Measurements from ENCODE around the gene NKD1. TPM values are rescaled to one million over a fixed set of nuclear protein-coding genes. Genes with fewer than 3 reads are reported as not detected.

NKD1 gene
- total and polyA plus RNA-seq, 2 of the 8 experiments (the other 6 are each of a cell fraction or from before 2014, with no cell fraction given), result 0.70 to 4.5 TPM

DNA sequence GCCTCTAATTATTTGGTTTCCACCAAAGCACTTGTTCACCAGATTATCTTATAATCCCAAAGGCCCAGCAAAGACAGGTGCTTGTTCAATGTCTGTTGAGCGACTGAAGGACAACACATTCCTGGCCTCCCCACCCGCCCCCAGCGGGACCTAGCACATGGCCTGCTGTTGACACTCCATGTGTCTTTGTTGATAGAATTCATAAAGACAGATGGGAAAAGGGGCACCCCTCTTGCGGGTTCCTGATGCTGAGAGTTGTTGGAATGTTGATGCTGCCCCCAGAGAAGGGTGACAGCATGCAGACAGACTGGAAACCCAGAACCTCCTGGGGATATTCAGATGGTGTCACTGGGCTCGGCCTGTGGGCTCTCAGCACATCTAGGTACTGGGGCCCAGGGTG is 96.0 kb downstream of the NKD1 start:
- Histone ChIP-seq H3K79me2 (ENCODE audit: control insufficient read depth in 1 of 2, insufficient read depth in 2 of 2, low read length in 2 of 2) (no peaks in the 10 kb centered on the region), H2BK5ac (ENCODE audit: low read depth, low read length) (no peak overlapping the region), H2BK120ac (replicated peaks; ENCODE audit: low read depth, low read length) (no peak overlapping the region), H2BK20ac (ENCODE audit: low read length) (no peak overlapping the region), H3K79me1 (ENCODE audit: low read depth, low read length) (no peaks in the 10 kb centered on the region), H3K9ac (replicated peaks in 1 of 4; ENCODE audit: extremely low read depth in 1 of 4, low read depth in 3 of 4, low read length in 3 of 4) (no peak overlapping the region), H4K91ac (replicated peaks; ENCODE audit: insufficient read length, low read length) (no peak overlapping the region), H4K5ac (ENCODE audit: insufficient read length, low read depth, low read length) (no peak overlapping the region), H3K23ac (ENCODE audit: insufficient read length) (no peak overlapping the region), H3K9me3 (ENCODE audit: insufficient read depth in 2 of 2, low read depth in 1 of 2, low read length in 1 of 2) (no peaks in the 10 kb centered on the region), H3K4me2 (ENCODE audit: insufficient read depth in 1 of 2, low read depth in 2 of 2, low read length in 2 of 2) (no peak overlapping the region), H3K4ac (replicated peaks; ENCODE audit: insufficient read length, low read depth, low read length) (no peak overlapping the region), H3K23me2 (ENCODE audit: low read depth, low read length) (no peaks in the 10 kb centered on the region), H3K4me3 (ENCODE audit: extremely low read depth in 1 of 4, insufficient read depth in 2 of 4, low read depth in 3 of 4, low read length in 4 of 4) (no peak overlapping the region), H4K8ac (ENCODE audit: extremely low read depth, insufficient read depth, low read length) (peak overlapping the region; percentile 51; the same call in 1 of the 2 replicates), H2BK12ac (ENCODE audit: low read depth, low read length) (no peak overlapping the region), H3K27me3 (replicated peaks in 1 of 4; ENCODE audit: control insufficient read depth in 3 of 4, extremely low read depth in 1 of 4, insufficient read depth in 3 of 4, low read length in 3 of 4) (peaks cover 0 to 2% (median under 1%) of the 10 kb centered on the region in 4 experiments; a peak in 3 of 7 replicates), H3K36me3 (ENCODE audit: control insufficient read depth in 2 of 4, insufficient read depth in 4 of 4, low read length in 3 of 4) (no peaks in the 10 kb centered on the region), H4K20me1 (replicated peaks in 1 of 2; ENCODE audit: control insufficient read depth in 1 of 2, insufficient read depth in 2 of 2, low read length in 2 of 2) (no peaks in the 10 kb centered on the region), H3K18ac (ENCODE audit: extremely low read depth, low read length) (no peak overlapping the region), H2AK5ac (ENCODE audit: low read depth, low read length) (no peak overlapping the region), H3K27ac (ENCODE audit: low read depth, low read length) (no peak overlapping the region), H2AFZ (ENCODE audit: low read length) (no peak overlapping the region), H3K56ac (replicated peaks; ENCODE audit: insufficient read length, low read depth, low read length) (no peak overlapping the region), H2BK15ac (ENCODE audit: low read length) (no peak overlapping the region), H3K4me1 (replicated peaks in 1 of 4; ENCODE audit: control insufficient read depth in 3 of 4, insufficient read depth in 4 of 4, low read length in 3 of 4) (peaks cover 0 to 5% (median 0%) of the 10 kb centered on the region in 4 experiments; a peak in 2 of 7 replicates), H3K14ac (ENCODE audit: insufficient read length) (no peak overlapping the region)
- ChIA-PET CTCF (ENCODE audit: partially characterized antibody) (interaction anchor here (1.1 to 1.5 kb wide), 2 partner anchors 52 to 57 kb away, joined by 3 read pairs; no protein-coding TSS in a partner anchor), POLR2A (ENCODE audit: partially characterized antibody) (no interaction called here)
- DNase-seq (ENCODE audit: low read depth in 1 of 2, low spot score in 2 of 2), result no peak
- 91% methylated on average over 5 of the region's 5 CpGs; no CpG with 5 or more reads in 1 of the 2 experiments for WGBS, 2 experiments (ENCODE audit: extremely low coverage in 1 of 2, insufficient coverage in 1 of 2, insufficient read length in 1 of 2, insufficient replicate concordance in 2 of 2, low coverage in 1 of 2, low lambda C conversion rate in 2 of 2, missing lambda C conversion rate in 1 of 2)
- FAIRE-seq, result no peak
- TF ChIP-seq HDAC6 (IDR thresholded peaks at IDR 0.05; ENCODE audit: low read depth, low read length) (no peak), SP4 (IDR thresholded peaks at IDR 0.05; ENCODE audit: low read length) (no peak), NANOG (IDR thresholded peaks at IDR 0.05; ENCODE audit: insufficient read depth, low read depth, low read length, poor library complexity, severe bottlenecking) (no peak), TAF1 (IDR thresholded peaks at IDR 0.05; ENCODE audit: low read depth, low read length) (no peak), BACH1 (IDR thresholded peaks at IDR 0.05; ENCODE audit: low read length) (no peak), POLR2AphosphoS5 (IDR thresholded peaks at IDR 0.05; ENCODE audit: low read depth, low read length) (no peak), POLR2A (IDR thresholded peaks at IDR 0.05; ENCODE audit: control extremely low read depth in 1 of 2, low read depth in 2 of 2, low read length in 2 of 2) (no peak), POU5F1 (IDR thresholded peaks at IDR 0.05; ENCODE audit: low read depth, low read length) (no peak), RAD21 (IDR thresholded peaks at IDR 0.05 in 1 of 2, conservative IDR thresholded peaks at IDR 0.05 in 1 of 2; ENCODE audit: low read depth in 2 of 2, low read length in 2 of 2) (no peak), BRCA1 (IDR thresholded peaks at IDR 0.05; ENCODE audit: low read depth, low read length) (no peak), ATF3 (IDR thresholded peaks at IDR 0.05; ENCODE audit: insufficient read depth, low read depth, low read length) (no peak)

All from H1 (cell line).